Islet precursor cell (in vitro differentiated cells): ENCODE measurements around the gene SPACDR.

Source experiments
- DNase-seq: peaks from one replicate; pipeline ENCODE4 v3.0.0-alpha.2; 2018

Gene SPACDR

GRCh38 chr7:100407285-100408180 is 56.5 kb downstream of the SPACDR start:
- DNase-seq, result peak; percentile 73

DNA sequence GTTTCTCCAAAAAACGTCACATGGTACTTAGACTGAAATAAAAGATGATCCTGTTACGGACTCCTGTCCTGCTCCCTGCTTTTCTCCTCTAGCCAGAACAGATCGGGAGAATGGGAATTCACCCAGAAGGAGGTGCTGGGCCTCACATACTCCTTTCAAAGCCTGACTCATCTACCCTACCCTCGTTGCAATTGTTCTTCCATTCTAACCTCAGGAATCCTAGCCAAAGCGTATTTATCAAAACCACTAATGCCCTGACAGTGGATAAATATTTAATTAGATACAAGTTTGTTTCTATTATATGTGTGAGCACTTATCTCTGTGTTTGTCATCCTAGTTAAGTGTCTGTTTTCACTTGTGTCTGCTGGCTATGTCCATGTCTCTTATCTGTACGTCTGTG is 57.3 kb downstream of the SPACDR start:
- DNase-seq, result no peak
